Neural crest cell (in vitro differentiated cells): ENCODE data around the gene LDLRAP1. TPM values are rescaled to one million over a fixed set of nuclear protein-coding genes. Genes with fewer than 3 reads are reported as not detected.

ENCODE experiments used
- DNase-seq: peaks from one replicate; pipeline ENCODE4 v3.0.0; 2021; ENCODE audit warnings: low read depth, mixed read lengths, low spot score
- H3K27ac Mint-ChIP-seq: one replicate; pipeline ENCODE4 v1.8.0; 2021; ENCODE audit warnings: mild to moderate bottlenecking, mixed read lengths; ENCODE audit not compliant: unreplicated experiment
- H3K27me3 Mint-ChIP-seq: 2 replicates; pipeline ENCODE4 v1.8.0; 2021; ENCODE audit warnings: low read depth, mild to moderate bottlenecking, mixed read lengths
- H3K36me3 Mint-ChIP-seq: 2 replicates; pipeline ENCODE4 v1.8.0; 2021; ENCODE audit warnings: low read depth, mild to moderate bottlenecking, mixed read lengths
- H3K4me1 Mint-ChIP-seq: 2 replicates; pipeline ENCODE4 v1.8.0; 2021; ENCODE audit warnings: mixed read lengths
- H3K4me3 Mint-ChIP-seq: one replicate; pipeline ENCODE4 v1.8.0; 2021; ENCODE audit warnings: mild to moderate bottlenecking, mixed read lengths
- H3K9me3 Mint-ChIP-seq: 2 replicates; pipeline ENCODE4 v1.8.0; 2021; ENCODE audit warnings: mixed read lengths
- CTCF ChIP-seq: fragments of 200-600 bp; sonication (generic); conservative IDR thresholded peaks from 2 replicates; pipeline ENCODE4 v1.5.0; 2021; ENCODE audit warnings: antibody characterized with exemption, mild to moderate bottlenecking
- total RNA-seq: library from RNA; stranded (reverse); gene quantifications from 2 replicates; pipeline ENCODE4 v1.2.1, GENCODE V29; 2021

Gene LDLRAP1
- total RNA-seq, 1 donor from 2014 or later, result 20.7 TPM

GRCh38 chr1:25557543-25557942 is 14.1 kb downstream of the LDLRAP1 start:
- DNase-seq, result no peak
- H3K9me3 Mint-ChIP-seq, result no peaks in the 10 kb centered on the region
- H3K27ac Mint-ChIP-seq, result peak overlapping the region; percentile 71
- no peak overlapping the region for H3K4me3 Mint-ChIP-seq
- no peak for TF ChIP-seq CTCF
- H3K36me3 Mint-ChIP-seq, result no peaks in the 10 kb centered on the region
- no peaks in the 10 kb centered on the region for H3K27me3 Mint-ChIP-seq
- H3K4me1 Mint-ChIP-seq, result peaks cover 42% of the 10 kb centered on the region

- Mint-ChIP-seq H3K27ac (peak overlapping the region; percentile 88), H3K27me3 (no peaks in the 10 kb centered on the region), H3K9me3 (no peaks in the 10 kb centered on the region), H3K4me1 (peaks cover 56% of the 10 kb centered on the region), H3K4me3 (no peak overlapping the region), H3K36me3 (no peaks in the 10 kb centered on the region)
- TF ChIP-seq CTCF, result no peak
- no peak for DNase-seq
Observed at GRCh38 chr1:25559031-25559430, 15.6 kb downstream of the LDLRAP1 start.

- DNase-seq, result no peak
- Mint-ChIP-seq H3K27ac (no peak overlapping the region), H3K9me3 (no peaks in the 10 kb centered on the region)
Observed at GRCh38 chr1:25560001-25560400, 16.6 kb downstream of the LDLRAP1 start.

GRCh38 chr1:25560788-25561187 is 17.4 kb downstream of the LDLRAP1 start:
- Mint-ChIP-seq H3K36me3 (no peaks in the 10 kb centered on the region), H3K4me1 (peaks cover 74% of the 10 kb centered on the region), H3K4me3 (no peak overlapping the region), H3K9me3 (no peaks in the 10 kb centered on the region), H3K27ac (no peak overlapping the region), H3K27me3 (no peaks in the 10 kb centered on the region)
- DNase-seq, result no peak
- no peak for TF ChIP-seq CTCF

More at GRCh38 chr1:25560001-25560400, 16.6 kb downstream of the LDLRAP1 start:
- Mint-ChIP-seq H3K36me3 (no peaks in the 10 kb centered on the region), H3K4me3 (no peak overlapping the region), H3K4me1 (peaks cover 66% of the 10 kb centered on the region), H3K27me3 (no peaks in the 10 kb centered on the region)
- no peak for TF ChIP-seq CTCF

- Mint-ChIP-seq H3K27ac (peak overlapping the region; percentile 57), H3K4me1 (peaks cover 81% of the 10 kb centered on the region), H3K36me3 (no peaks in the 10 kb centered on the region), H3K9me3 (no peaks in the 10 kb centered on the region), H3K4me3 (no peak overlapping the region), H3K27me3 (no peaks in the 10 kb centered on the region)
- DNase-seq, result no peak
- no peak for TF ChIP-seq CTCF
Observed at GRCh38 chr1:25561421-25562100, 18.2 kb downstream of the LDLRAP1 start.
